OCI-LY7 (cell line): ENCODE measurements around the gene SERPING1. TPM values are rescaled to one million over a fixed set of nuclear protein-coding genes. Genes with fewer than 3 reads are reported as not detected.

Source experiments
- BruUV-seq: library from RNA; stranded (reverse); fragments of 400-500 nt; replicated peaks from 2 replicates; lab custom pipeline; 2021; lab: Mats Ljungman, UMichigan
- CTCF ChIA-PET: fragments of 300-600 bp; sonication (Branson Sonifier 250); formaldehyde crosslinking; loops from one replicate; lab custom pipeline; 2022; ENCODE audit warnings: antibody characterized with exemption; ENCODE audit not compliant: unreplicated experiment; lab: Charles Lee
- POLR2A ChIA-PET: fragments of 300-600 bp; sonication (Branson Sonifier 250); formaldehyde crosslinking; loops from one replicate; lab custom pipeline; 2022; ENCODE audit warnings: antibody characterized with exemption; lab: Charles Lee
- DNase-seq: peaks from one replicate; pipeline ENCODE4 v3.0.0-alpha.2; 2015; ENCODE audit warnings: low spot score
- H2AFZ ChIP-seq: fragments of 200-600 bp; sonication (generic), shearing (Covaris generic); 2 replicates; pipeline ENCODE4 v1.6.1; 2014; ENCODE audit warnings: mild to moderate bottlenecking, antibody characterized with exemption, low read length, moderate library complexity
- H3K27ac ChIP-seq: fragments of 200-600 bp; sonication (generic); 2 replicates; pipeline ENCODE4 v1.5.1; 2014; ENCODE audit warnings: mixed run types, low read depth, mild to moderate bottlenecking, moderate library complexity, low read length, inconsistent platforms; ENCODE audit not compliant: poor library complexity, severe bottlenecking
- H3K36me3 ChIP-seq: fragments of 200-600 bp; sonication (generic); 2 replicates; pipeline ENCODE4 v1.6.1; 2014; ENCODE audit warnings: mild to moderate bottlenecking, antibody characterized with exemption, low read length, moderate library complexity, mixed read lengths; ENCODE audit not compliant: insufficient read depth
- H3K4me1 ChIP-seq: fragments of 200-600 bp; sonication (generic); 2 replicates; pipeline ENCODE4 v1.5.1; 2014; ENCODE audit warnings: mild to moderate bottlenecking, low read length; ENCODE audit not compliant: insufficient read depth, poor library complexity, severe bottlenecking
- H3K4me2 ChIP-seq: fragments of 200-600 bp; sonication (generic); 2 replicates; pipeline ENCODE4 v1.6.1; 2014; ENCODE audit warnings: mild to moderate bottlenecking, low read length
- H3K4me3 ChIP-seq: fragments of 200-600 bp; sonication (generic); 2 replicates; pipeline ENCODE4 v1.5.1; 2014; ENCODE audit warnings: mild to moderate bottlenecking, low read depth, low read length; ENCODE audit not compliant: poor library complexity, severe bottlenecking
- H3K79me2 ChIP-seq: fragments of 200-600 bp; sonication (generic); 2 replicates; pipeline ENCODE4 v1.6.1; 2016; ENCODE audit warnings: low read depth, mild to moderate bottlenecking, low read length, moderate library complexity, mixed read lengths; ENCODE audit not compliant: insufficient read depth
- H3K9me2 ChIP-seq: fragments of 200-600 bp; sonication (generic); 2 replicates; pipeline ENCODE4 v1.6.1; 2016; ENCODE audit warnings: mild to moderate bottlenecking, low read length, mixed read lengths; ENCODE audit not compliant: insufficient read depth
- H3K9me3 ChIP-seq: fragments of 200-600 bp; sonication (generic); 2 replicates; pipeline ENCODE4 v1.6.1; 2014; ENCODE audit warnings: mild to moderate bottlenecking, mixed run types, low read length, mixed read lengths
- H4K20me1 ChIP-seq: fragments of 200-600 bp; sonication (generic); 2 replicates; pipeline ENCODE4 v1.6.1; 2014; ENCODE audit warnings: mild to moderate bottlenecking, antibody characterized with exemption, low read length, moderate library complexity, mixed read lengths; ENCODE audit not compliant: insufficient read depth
- EZH2phosphoT487 ChIP-seq: fragments of 200-600 bp; sonication (generic); IDR thresholded peaks from 2 replicates; pipeline ENCODE4 v1.6.1; 2018; ENCODE audit warnings: low read depth, borderline replicate concordance, mild to moderate bottlenecking, mixed run types, antibody characterized with exemption, low read length, moderate library complexity, mixed read lengths
- intact Hi-C: fragments of 100-400 bp; cut with micrococcal nuclease; formaldehyde crosslinking; loops from one replicate; pipeline ENCODE4 v1.10.0; 2022; ENCODE audit not compliant: unreplicated experiment
- total RNA-seq, 2 experiments: library from RNA; depleted of rRNA in 1 of 2; stranded (reverse); fragments of >200 nt in 1 of 2; shearing (Covaris generic) in 1 of 2; gene quantifications; 2 replicates each; pipeline ENCODE4 v1.2.3, GENCODE V29; 2014 to 2022
- TF ChIP-seq, protein P1 (sequence below): fragments of 200-600 bp; sonication (generic); conservative IDR thresholded peaks from 2 replicates; pipeline ENCODE4 v1.5.1; 2014; ENCODE audit warnings: mild to moderate bottlenecking, antibody characterized with exemption, low read length, moderate library complexity, mixed read lengths

The SERPING1 gene
- total RNA-seq, 2 experiments from 2014 or later, result not detected

GRCh38 chr11:57644748-57645688 lies 47.5 kb downstream of the SERPING1 start:
- Histone ChIP-seq H3K9me2 (no peaks in the 10 kb centered on the region), H3K4me1 (peaks cover 38% of the 10 kb centered on the region), H3K36me3 (no peaks in the 10 kb centered on the region), H3K79me2 (no peaks in the 10 kb centered on the region), H3K4me2 (peak overlapping the region; percentile 37; the same call in 1 of the 2 replicates), H3K4me3 (no peak overlapping the region), H2AFZ (0 out of 2 replicates have a peak overlapping the region, but pooled peaks have one; percentile 55), H3K27ac (no peak overlapping the region), H3K9me3 (no peaks in the 10 kb centered on the region), H4K20me1 (no peaks in the 10 kb centered on the region)
- CTCF ChIA-PET, result interaction anchor here (0.5 to 2.0 kb wide), 7 partner anchors 23 to 188 kb away, joined by 3 to 10 read pairs (median 4); partner anchors contain the start of gene RTN4RL2
- BruUV-seq, result no TSS peak
- intact Hi-C loops, result loop anchor here (1.0 to 5.0 kb wide), 4 partner anchors 152 to 867 kb away; partner anchors contain the start of genes P2RX3 and SSRP1
- TF ChIP-seq, protein P1, sequence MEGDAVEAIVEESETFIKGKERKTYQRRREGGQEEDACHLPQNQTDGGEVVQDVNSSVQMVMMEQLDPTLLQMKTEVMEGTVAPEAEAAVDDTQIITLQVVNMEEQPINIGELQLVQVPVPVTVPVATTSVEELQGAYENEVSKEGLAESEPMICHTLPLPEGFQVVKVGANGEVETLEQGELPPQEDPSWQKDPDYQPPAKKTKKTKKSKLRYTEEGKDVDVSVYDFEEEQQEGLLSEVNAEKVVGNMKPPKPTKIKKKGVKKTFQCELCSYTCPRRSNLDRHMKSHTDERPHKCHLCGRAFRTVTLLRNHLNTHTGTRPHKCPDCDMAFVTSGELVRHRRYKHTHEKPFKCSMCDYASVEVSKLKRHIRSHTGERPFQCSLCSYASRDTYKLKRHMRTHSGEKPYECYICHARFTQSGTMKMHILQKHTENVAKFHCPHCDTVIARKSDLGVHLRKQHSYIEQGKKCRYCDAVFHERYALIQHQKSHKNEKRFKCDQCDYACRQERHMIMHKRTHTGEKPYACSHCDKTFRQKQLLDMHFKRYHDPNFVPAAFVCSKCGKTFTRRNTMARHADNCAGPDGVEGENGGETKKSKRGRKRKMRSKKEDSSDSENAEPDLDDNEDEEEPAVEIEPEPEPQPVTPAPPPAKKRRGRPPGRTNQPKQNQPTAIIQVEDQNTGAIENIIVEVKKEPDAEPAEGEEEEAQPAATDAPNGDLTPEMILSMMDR, result peak; percentile 97
- no peak for TF ChIP-seq EZH2phosphoT487
- DNase-seq, result peak; percentile 86
- POLR2A ChIA-PET, result interaction anchor here (0.5 to 1.4 kb wide), 5 partner anchors 9 to 320 kb away, joined by 3 to 4 read pairs (median 3); partner anchors contain the start of gene TNKS1BP1

DNA sequence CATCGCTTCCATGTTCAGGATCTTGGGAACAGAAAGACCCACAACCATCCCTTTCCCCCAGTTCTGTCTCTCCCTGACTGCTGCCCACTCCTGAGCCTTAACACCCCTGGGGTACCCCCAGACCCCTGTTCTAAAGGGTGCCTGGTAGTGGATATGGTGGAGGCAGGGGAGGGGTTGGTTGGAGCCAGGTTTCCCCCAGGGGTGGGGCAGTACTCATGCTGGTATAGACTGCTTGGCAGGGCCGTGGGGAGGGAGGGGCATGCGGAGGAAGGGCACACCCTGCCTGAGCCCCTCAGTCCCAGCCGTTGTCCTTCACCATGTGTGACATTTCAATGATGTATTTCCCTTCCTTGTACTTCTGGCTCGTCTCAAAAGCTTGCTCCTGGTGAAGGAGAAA lies 48.2 kb downstream of the SERPING1 start:
- Histone ChIP-seq H3K27ac (no peak overlapping the region), H3K4me2 (no peak overlapping the region), H3K9me2 (no peaks in the 10 kb centered on the region), H3K36me3 (no peaks in the 10 kb centered on the region), H3K79me2 (no peaks in the 10 kb centered on the region), H2AFZ (no peak overlapping the region), H3K4me1 (peaks cover 35% of the 10 kb centered on the region), H4K20me1 (no peaks in the 10 kb centered on the region), H3K9me3 (no peaks in the 10 kb centered on the region), H3K4me3 (no peak overlapping the region)
- CTCF ChIA-PET, result no interaction called here
- intact Hi-C loops, result loop anchor here (5.0 kb wide), 2 partner anchors 308 to 867 kb away; partner anchors contain the start of genes P2RX3 and SSRP1
- POLR2A ChIA-PET, result no interaction called here
- DNase-seq, result no peak
- BruUV-seq, result no TSS peak
- TF ChIP-seq EZH2phosphoT487, result no peak
- TF ChIP-seq, protein P1, result no peak
